Measurements from ENCODE around the gene MARCHF2.

The MARCHF2 gene

DNA sequence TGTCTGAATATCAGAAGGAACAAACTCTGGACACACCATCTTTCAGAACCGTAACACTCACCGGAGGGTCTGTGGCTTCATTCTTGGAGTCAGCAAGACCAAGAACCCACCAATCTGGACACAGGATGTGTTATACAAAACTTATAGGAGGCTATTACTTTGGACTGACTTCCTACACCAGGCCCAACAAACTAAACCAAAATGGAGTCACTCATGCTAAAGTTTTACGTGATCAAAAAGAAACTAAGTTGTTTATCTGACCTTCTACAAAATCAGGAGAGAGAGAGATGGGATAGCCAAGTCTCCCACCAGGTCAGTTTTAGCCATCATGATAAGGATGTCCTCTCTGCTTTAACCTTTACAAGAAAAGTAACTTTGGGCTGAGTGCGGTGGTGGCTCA lies 26.1 kb upstream of the MARCHF2 start:
- no peak for DNase-seq

DNA sequence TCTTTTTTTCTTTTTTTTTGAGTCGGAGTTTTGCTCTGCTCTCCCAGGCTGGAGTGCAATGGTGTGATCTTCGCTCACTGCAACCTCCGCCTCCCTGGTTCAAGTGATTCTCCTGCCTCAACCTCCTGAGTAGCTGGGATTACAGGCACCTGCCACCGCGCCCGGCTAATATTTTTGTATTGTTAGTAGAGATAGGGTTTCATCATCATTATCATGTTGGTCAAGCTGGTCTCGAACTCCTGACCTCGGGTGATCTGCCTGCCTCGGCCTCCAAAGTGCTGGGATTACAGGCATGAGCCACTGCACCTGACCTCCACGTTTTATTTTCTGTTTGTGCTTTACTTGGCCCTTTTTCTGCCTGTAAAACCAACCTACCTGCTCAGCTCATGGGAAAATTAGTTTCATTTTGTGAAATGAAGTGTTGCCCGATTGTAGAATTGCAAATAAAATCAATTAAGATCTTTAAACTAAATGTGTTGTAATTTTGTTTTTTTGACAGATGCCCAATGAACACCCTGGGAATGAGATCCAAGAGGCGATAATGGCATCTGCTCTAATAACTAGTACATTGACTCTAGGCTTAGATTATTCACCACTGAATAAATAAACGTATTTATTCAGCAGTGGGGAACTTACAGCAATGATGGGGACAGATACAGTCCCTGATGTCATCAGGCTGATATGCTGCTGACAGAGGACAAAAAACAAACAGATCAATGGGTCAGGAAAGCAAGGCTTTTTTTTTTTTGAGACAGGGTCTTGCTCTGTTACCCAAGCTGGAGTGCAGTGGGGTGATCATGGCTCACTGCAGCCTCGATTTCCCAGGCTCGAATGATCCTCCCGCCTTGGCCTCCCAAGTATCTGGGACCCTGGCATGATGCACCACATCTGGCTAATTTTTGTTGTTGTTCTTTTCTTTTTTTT lies 25.2 kb upstream of the MARCHF2 start:
- Histone ChIP-seq H3K4me1 (ENCODE audit: low read length) (peaks cover 4% of the 10 kb centered on the region; the same call in 1 of the 2 replicates), H3K27me3 (replicated peaks; ENCODE audit: insufficient read depth, low read length) (no peaks in the 10 kb centered on the region), H3K9me2 (replicated peaks; ENCODE audit: insufficient read depth, low read length) (no peaks in the 10 kb centered on the region), H3K27ac (ENCODE audit: low read length) (no peak overlapping the region), H3K4me2 (ENCODE audit: low read depth, low read length) (no peak overlapping the region), H3K36me3 (replicated peaks; ENCODE audit: insufficient read depth, low read length) (no peaks in the 10 kb centered on the region), H3K9ac (ENCODE audit: low read length) (no peak overlapping the region), H3K79me2 (ENCODE audit: low read length) (peaks cover 21% of the 10 kb centered on the region), H3K4me3 (ENCODE audit: low read length) (no peak overlapping the region), H3K9me3 (replicated peaks; ENCODE audit: insufficient read depth, low read length) (no peaks in the 10 kb centered on the region), H3F3A (ENCODE audit: insufficient read depth, low read length) (no peaks in the 10 kb centered on the region), H2AFZ (ENCODE audit: low read length) (no peak overlapping the region), H4K20me1 (ENCODE audit: insufficient read depth, low read length) (peaks cover 7% of the 10 kb centered on the region; the same call in 1 of the 2 replicates)
- TF ChIP-seq EZH2phosphoT487 (IDR thresholded peaks at IDR 0.05; ENCODE audit: low read length) (no peak), EZH2 (optimal IDR thresholded peaks at IDR 0.05; ENCODE audit: low read depth, low read length) (no peak)
- TF ChIP-seq, protein P1, sequence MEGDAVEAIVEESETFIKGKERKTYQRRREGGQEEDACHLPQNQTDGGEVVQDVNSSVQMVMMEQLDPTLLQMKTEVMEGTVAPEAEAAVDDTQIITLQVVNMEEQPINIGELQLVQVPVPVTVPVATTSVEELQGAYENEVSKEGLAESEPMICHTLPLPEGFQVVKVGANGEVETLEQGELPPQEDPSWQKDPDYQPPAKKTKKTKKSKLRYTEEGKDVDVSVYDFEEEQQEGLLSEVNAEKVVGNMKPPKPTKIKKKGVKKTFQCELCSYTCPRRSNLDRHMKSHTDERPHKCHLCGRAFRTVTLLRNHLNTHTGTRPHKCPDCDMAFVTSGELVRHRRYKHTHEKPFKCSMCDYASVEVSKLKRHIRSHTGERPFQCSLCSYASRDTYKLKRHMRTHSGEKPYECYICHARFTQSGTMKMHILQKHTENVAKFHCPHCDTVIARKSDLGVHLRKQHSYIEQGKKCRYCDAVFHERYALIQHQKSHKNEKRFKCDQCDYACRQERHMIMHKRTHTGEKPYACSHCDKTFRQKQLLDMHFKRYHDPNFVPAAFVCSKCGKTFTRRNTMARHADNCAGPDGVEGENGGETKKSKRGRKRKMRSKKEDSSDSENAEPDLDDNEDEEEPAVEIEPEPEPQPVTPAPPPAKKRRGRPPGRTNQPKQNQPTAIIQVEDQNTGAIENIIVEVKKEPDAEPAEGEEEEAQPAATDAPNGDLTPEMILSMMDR (IDR thresholded peaks at IDR 0.05; ENCODE audit: low read length) = no peak
- DNase-seq = no peak

More for the DNA sequence above, 26.1 kb upstream of the MARCHF2 start:
- no peaks in the 10 kb centered on the region for H3K36me3 ChIP-seq (replicated peaks; ENCODE audit: insufficient read depth, low read length)
- H3K79me2 ChIP-seq (ENCODE audit: low read length) = peaks cover 13% of the 10 kb centered on the region
- H4K20me1 ChIP-seq (ENCODE audit: insufficient read depth, low read length) = peaks cover 7% of the 10 kb centered on the region; the same call in 1 of the 2 replicates
- H2AFZ ChIP-seq (ENCODE audit: low read length) = no peak overlapping the region
- no peaks in the 10 kb centered on the region for H3K9me3 ChIP-seq (replicated peaks; ENCODE audit: insufficient read depth, low read length)
- H3K4me3 ChIP-seq (ENCODE audit: low read length) = no peak overlapping the region
- peaks cover 4% of the 10 kb centered on the region; the same call in 1 of the 2 replicates for H3K4me1 ChIP-seq (ENCODE audit: low read length)
- H3K27ac ChIP-seq (ENCODE audit: low read length) = no peak overlapping the region
- no peak overlapping the region for H3K4me2 ChIP-seq (ENCODE audit: low read depth, low read length)
- H3K9ac ChIP-seq (ENCODE audit: low read length) = no peak overlapping the region
- H3K27me3 ChIP-seq (replicated peaks; ENCODE audit: insufficient read depth, low read length) = no peaks in the 10 kb centered on the region
- H3K9me2 ChIP-seq (replicated peaks; ENCODE audit: insufficient read depth, low read length) = no peaks in the 10 kb centered on the region
- no peaks in the 10 kb centered on the region for H3F3A ChIP-seq (ENCODE audit: insufficient read depth, low read length)
- TF ChIP-seq, protein P1 (IDR thresholded peaks at IDR 0.05; ENCODE audit: low read length) = no peak
- TF ChIP-seq EZH2phosphoT487 (IDR thresholded peaks at IDR 0.05; ENCODE audit: low read length) = no peak
- no peak for TF ChIP-seq EZH2 (optimal IDR thresholded peaks at IDR 0.05; ENCODE audit: low read depth, low read length)

DNA sequence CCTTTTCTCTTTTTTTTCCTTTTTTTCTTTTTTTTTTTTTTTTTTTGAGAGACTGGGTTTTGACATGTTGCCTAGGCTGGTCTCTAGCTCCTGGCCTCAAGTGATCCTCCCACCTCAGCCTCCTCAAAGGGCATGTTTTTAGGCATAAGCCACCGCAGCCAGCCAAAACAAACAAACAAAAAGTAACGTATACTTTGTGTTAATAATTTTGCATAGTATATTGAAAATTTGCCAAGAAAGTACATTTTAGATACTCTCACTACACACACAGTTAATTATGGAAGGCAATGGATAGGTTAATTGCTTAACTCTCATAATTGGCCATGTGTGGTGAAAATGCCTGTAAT lies 24.5 kb upstream of the MARCHF2 start:
- no peaks in the 10 kb centered on the region for H3K36me3 ChIP-seq (replicated peaks; ENCODE audit: insufficient read depth, low read length)
- peaks cover 4% of the 10 kb centered on the region; the same call in 1 of the 2 replicates for H3K4me1 ChIP-seq (ENCODE audit: low read length)
- no peak overlapping the region for H3K4me3 ChIP-seq (ENCODE audit: low read length)
- H3K27me3 ChIP-seq (replicated peaks; ENCODE audit: insufficient read depth, low read length) = no peaks in the 10 kb centered on the region
- H3K9ac ChIP-seq (ENCODE audit: low read length) = no peak overlapping the region
- no peak overlapping the region for H2AFZ ChIP-seq (ENCODE audit: low read length)
- no peak for TF ChIP-seq EZH2phosphoT487 (IDR thresholded peaks at IDR 0.05; ENCODE audit: low read length)
- TF ChIP-seq EZH2 (optimal IDR thresholded peaks at IDR 0.05; ENCODE audit: low read depth, low read length) = no peak
- TF ChIP-seq, protein P1 (IDR thresholded peaks at IDR 0.05; ENCODE audit: low read length) = no peak
- no peak for DNase-seq
- H4K20me1 ChIP-seq (ENCODE audit: insufficient read depth, low read length) = peaks cover 7% of the 10 kb centered on the region; the same call in 1 of the 2 replicates
- no peak overlapping the region for H3K27ac ChIP-seq (ENCODE audit: low read length)
- peaks cover 28% of the 10 kb centered on the region for H3K79me2 ChIP-seq (ENCODE audit: low read length)
- no peak overlapping the region for H3K4me2 ChIP-seq (ENCODE audit: low read depth, low read length)
- H3F3A ChIP-seq (ENCODE audit: insufficient read depth, low read length) = no peaks in the 10 kb centered on the region
- no peaks in the 10 kb centered on the region for H3K9me2 ChIP-seq (replicated peaks; ENCODE audit: insufficient read depth, low read length)
- no peaks in the 10 kb centered on the region for H3K9me3 ChIP-seq (replicated peaks; ENCODE audit: insufficient read depth, low read length)
